H1 (cell line): ENCODE results near the gene TEX54. TPM values are rescaled to one million over a fixed set of nuclear protein-coding genes. Genes with fewer than 3 reads are reported as not detected.

Experiments used
- CHD7 ChIP-seq: fragments of 300-600 bp; sonication (generic); IDR thresholded peaks from 2 replicates; pipeline ENCODE4 v1.7.1; 2012; ENCODE audit warnings: low read length, moderate library complexity, mild to moderate bottlenecking, inconsistent platforms; ENCODE audit not compliant: insufficient replicate concordance
- HDAC6 ChIP-seq: IDR thresholded peaks from one replicate; pipeline ENCODE4 v1.7.1; 2012; ENCODE audit warnings: low read depth, mild to moderate bottlenecking, inconsistent platforms, low read length, moderate library complexity
- JUND ChIP-seq: IDR thresholded peaks from 2 replicates; pipeline ENCODE4 v1.6.1; 2011; ENCODE audit warnings: mild to moderate bottlenecking, improper control_type of control experiment, low read length
- KDM4A ChIP-seq: IDR thresholded peaks from one replicate; pipeline ENCODE4 v1.7.1; 2012; ENCODE audit warnings: low read depth, mild to moderate bottlenecking, moderate library complexity, low read length, inconsistent platforms; ENCODE audit not compliant: severe bottlenecking
- PHF8 ChIP-seq: fragments of 200-600 bp; sonication (generic); conservative IDR thresholded peaks from 2 replicates; pipeline ENCODE4 v1.7.1; 2012; ENCODE audit warnings: low read depth, mild to moderate bottlenecking, inconsistent platforms, low read length, moderate library complexity
- USF2 ChIP-seq: IDR thresholded peaks from 2 replicates; pipeline ENCODE4 v1.6.1; 2011; ENCODE audit warnings: low read length, improper control_type of control experiment
- polyA plus RNA-seq, 7 experiments: library from polyadenylated mRNA; depleted of rRNA in 3 of 7; stranded (reverse) in 5 of 7; unstranded in 2 of 7; fragments of >200 nt in 5 of 7; fragments of 200-250 nt in 2 of 7; gene quantifications; 1 replicate in 5 of 7; 2 replicates in 1 of 7; 4 replicates in 1 of 7; pipeline versions ENCODE4 v1.2.1 to v1.2.3, GENCODE V29; 2011 to 2013; ENCODE audit warnings: missing spikeins in 2 of 7, mixed read lengths in 2 of 7
- total RNA-seq: library from RNA; stranded (reverse); fragmentation: NEBNext Ultra II Directional; extraction: Animal tissue kit (Norgen Biotek cat#: 25700); gene quantifications from 2 replicates; pipeline ENCODE4 v1.2.1, GENCODE V29; 2021
- TF ChIP-seq, protein P1 (sequence below): IDR thresholded peaks from 2 replicates; pipeline ENCODE4 v1.6.1; 2012; ENCODE audit warnings: low read length, inconsistent platforms

TEX54 gene
- total and polyA plus RNA-seq, 2 of the 8 experiments (the other 6 are each of a cell fraction or from before 2014, with no cell fraction given) = 1.2 TPM; not detected in 1

DNA sequence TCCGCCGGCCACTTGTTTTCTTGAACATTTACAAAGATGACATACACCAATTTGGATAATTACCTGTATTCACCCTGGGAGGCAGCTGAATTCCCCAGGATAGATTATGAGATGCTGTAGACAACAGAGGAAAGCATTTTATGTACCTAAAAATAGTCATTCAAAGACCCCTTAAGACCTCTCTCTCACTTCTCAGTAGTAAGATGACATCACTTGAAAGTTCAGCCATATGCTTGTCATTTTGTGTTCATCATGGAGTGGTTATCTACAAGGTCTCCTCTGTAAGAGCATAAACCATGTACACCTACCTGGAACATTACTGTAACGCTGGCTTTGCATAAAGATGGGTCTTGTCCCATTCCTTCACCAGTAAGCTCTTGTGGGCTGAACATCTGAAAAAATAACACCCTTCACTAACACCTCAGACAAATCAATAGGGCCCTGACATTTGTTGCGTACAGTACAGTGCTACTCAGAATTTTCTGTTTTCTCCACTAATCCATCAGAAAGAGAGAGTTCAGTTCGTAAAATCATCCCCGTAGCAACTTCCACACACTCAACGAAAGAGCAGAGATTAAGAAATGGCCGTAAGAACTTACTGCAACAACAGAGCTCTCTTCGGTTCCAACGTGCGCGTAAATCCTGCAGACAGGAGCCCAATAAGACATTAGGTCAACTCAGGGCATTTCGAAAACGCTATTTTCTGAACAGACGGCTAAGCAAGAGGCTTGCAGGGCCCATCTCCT, 22.4 kb upstream of the TEX54 start (continued):
- TF ChIP-seq HDAC6 (no peak), CHD7 (peak; percentile 78), USF2 (no peak), PHF8 (peak; percentile 43), JUND (no peak), KDM4A (no peak)
- TF ChIP-seq, protein P1, sequence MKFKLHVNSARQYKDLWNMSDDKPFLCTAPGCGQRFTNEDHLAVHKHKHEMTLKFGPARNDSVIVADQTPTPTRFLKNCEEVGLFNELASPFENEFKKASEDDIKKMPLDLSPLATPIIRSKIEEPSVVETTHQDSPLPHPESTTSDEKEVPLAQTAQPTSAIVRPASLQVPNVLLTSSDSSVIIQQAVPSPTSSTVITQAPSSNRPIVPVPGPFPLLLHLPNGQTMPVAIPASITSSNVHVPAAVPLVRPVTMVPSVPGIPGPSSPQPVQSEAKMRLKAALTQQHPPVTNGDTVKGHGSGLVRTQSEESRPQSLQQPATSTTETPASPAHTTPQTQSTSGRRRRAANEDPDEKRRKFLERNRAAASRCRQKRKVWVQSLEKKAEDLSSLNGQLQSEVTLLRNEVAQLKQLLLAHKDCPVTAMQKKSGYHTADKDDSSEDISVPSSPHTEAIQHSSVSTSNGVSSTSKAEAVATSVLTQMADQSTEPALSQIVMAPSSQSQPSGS = peak; percentile 76
